Calu3 (cell line): ENCODE measurements around the gene GPR82. TPM values are rescaled to one million over a fixed set of nuclear protein-coding genes. Genes with fewer than 3 reads are reported as not detected.

Experiments
- BruUV-seq: library from RNA; stranded (reverse); fragments of 400-500 nt; replicated peaks from 2 replicates; lab custom pipeline; 2021; lab: Mats Ljungman, UMichigan
- CTCF ChIA-PET: fragments of 300-600 bp; sonication (Branson Sonifier 250); formaldehyde crosslinking; loops from one replicate; lab custom pipeline; 2022; ENCODE audit warnings: antibody characterized with exemption; lab: Charles Lee
- DNase-seq: peaks from one replicate; pipeline ENCODE4 v3.0.0; 2022
- H3K27ac Mint-ChIP-seq: one replicate; pipeline ENCODE4 v1.8.0; 2022; ENCODE audit warnings: mixed read lengths; ENCODE audit not compliant: unreplicated experiment
- H3K27me3 Mint-ChIP-seq: one replicate; pipeline ENCODE4 v1.8.0; 2022; ENCODE audit warnings: mixed read lengths; ENCODE audit not compliant: unreplicated experiment
- H3K36me3 Mint-ChIP-seq: one replicate; pipeline ENCODE4 v1.8.0; 2022; ENCODE audit warnings: mild to moderate bottlenecking, moderate library complexity, mixed read lengths; ENCODE audit not compliant: insufficient read depth, unreplicated experiment
- H3K4me1 Mint-ChIP-seq: one replicate; pipeline ENCODE4 v1.8.0; 2022; ENCODE audit warnings: mild to moderate bottlenecking, low read depth, mixed read lengths; ENCODE audit not compliant: unreplicated experiment
- H3K4me3 Mint-ChIP-seq: one replicate; pipeline ENCODE4 v1.8.0; 2022; ENCODE audit warnings: mild to moderate bottlenecking, low read depth, moderate library complexity, mixed read lengths; ENCODE audit not compliant: unreplicated experiment
- H3K9me3 Mint-ChIP-seq: one replicate; pipeline ENCODE4 v1.8.0; 2022; ENCODE audit warnings: low read depth, mixed read lengths; ENCODE audit not compliant: unreplicated experiment
- intact Hi-C: fragments of 100-400 bp; cut with micrococcal nuclease; formaldehyde crosslinking; loops from one replicate; pipeline ENCODE4 v1.10.0; 2022; ENCODE audit not compliant: unreplicated experiment
- total RNA-seq: library from RNA; stranded (reverse); gene quantifications from 2 replicates; pipeline ENCODE4 v1.2.3, GENCODE V29; 2022
- TF ChIP-seq, protein P1 (sequence below): fragments of 200-600 bp; IDR thresholded peaks from one replicate; pipeline ENCODE4 v1.8.0; 2022; ENCODE audit warnings: antibody characterized with exemption; ENCODE audit not compliant: unreplicated experiment

Gene GPR82
- total RNA-seq, 1 experiment from 2014 or later, result not detected

GRCh38 chrX:41708486-41708885, 15.5 kb upstream of the GPR82 start:
- no peak for DNase-seq
- H3K36me3 Mint-ChIP-seq, result no peaks in the 10 kb centered on the region
- no peaks in the 10 kb centered on the region for H3K27me3 Mint-ChIP-seq
- CTCF ChIA-PET, result no interaction called here
- no peaks in the 10 kb centered on the region for H3K9me3 Mint-ChIP-seq
- no peaks in the 10 kb centered on the region for H3K4me1 Mint-ChIP-seq
- TF ChIP-seq, protein P1, sequence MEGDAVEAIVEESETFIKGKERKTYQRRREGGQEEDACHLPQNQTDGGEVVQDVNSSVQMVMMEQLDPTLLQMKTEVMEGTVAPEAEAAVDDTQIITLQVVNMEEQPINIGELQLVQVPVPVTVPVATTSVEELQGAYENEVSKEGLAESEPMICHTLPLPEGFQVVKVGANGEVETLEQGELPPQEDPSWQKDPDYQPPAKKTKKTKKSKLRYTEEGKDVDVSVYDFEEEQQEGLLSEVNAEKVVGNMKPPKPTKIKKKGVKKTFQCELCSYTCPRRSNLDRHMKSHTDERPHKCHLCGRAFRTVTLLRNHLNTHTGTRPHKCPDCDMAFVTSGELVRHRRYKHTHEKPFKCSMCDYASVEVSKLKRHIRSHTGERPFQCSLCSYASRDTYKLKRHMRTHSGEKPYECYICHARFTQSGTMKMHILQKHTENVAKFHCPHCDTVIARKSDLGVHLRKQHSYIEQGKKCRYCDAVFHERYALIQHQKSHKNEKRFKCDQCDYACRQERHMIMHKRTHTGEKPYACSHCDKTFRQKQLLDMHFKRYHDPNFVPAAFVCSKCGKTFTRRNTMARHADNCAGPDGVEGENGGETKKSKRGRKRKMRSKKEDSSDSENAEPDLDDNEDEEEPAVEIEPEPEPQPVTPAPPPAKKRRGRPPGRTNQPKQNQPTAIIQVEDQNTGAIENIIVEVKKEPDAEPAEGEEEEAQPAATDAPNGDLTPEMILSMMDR, result no peak
- no peak overlapping the region for H3K27ac Mint-ChIP-seq
- no TSS peak for BruUV-seq
- intact Hi-C loops, result no loop called here
- H3K4me3 Mint-ChIP-seq, result no peak overlapping the region

DNA sequence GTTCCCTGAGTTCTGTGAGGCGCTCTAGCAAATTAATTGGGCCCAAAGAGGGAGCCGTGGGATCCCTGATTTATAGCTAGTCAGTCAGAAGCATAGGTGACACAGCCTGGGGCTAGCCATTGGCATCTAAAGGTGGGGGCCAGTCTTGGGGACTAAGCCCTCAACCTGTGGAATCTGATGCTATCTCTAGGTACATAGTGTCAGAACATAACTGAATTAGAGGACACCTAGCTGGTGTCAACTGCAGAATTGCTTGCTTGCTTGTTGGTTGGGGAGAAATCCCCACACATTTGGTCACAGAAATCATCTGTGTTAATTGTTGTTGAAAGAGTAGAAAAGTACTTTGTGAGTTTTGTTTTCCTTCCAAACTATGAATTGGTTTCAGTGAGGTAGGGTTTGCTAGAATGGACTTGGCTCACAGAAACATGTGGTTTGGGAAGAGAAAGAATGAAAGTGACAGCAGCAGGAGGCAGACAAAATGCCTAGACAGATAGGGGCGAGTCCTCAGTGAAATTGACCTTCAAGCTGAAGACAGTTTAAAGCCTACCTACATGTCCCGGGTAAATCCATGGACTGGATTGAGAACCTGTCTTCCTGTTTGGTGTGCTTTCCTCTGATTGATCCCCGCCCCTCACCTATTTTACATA, 12.8 kb upstream of the GPR82 start:
- BruUV-seq, result no TSS peak
- intact Hi-C loops, result no loop called here
- no peak overlapping the region for H3K4me3 Mint-ChIP-seq
- no peaks in the 10 kb centered on the region for H3K4me1 Mint-ChIP-seq
- no peaks in the 10 kb centered on the region for H3K9me3 Mint-ChIP-seq
- H3K27ac Mint-ChIP-seq, result no peak overlapping the region
- H3K36me3 Mint-ChIP-seq, result no peaks in the 10 kb centered on the region
- no peaks in the 10 kb centered on the region for H3K27me3 Mint-ChIP-seq
- CTCF ChIA-PET, result no interaction called here
- TF ChIP-seq, protein P1, result no peak
- no peak for DNase-seq

GRCh38 chrX:41716222-41716621, 7.8 kb upstream of the GPR82 start:
- Mint-ChIP-seq H3K4me3 (no peak overlapping the region), H3K36me3 (peaks cover 9% of the 10 kb centered on the region), H3K27me3 (no peaks in the 10 kb centered on the region), H3K9me3 (peaks cover 8% of the 10 kb centered on the region), H3K4me1 (peaks cover 16% of the 10 kb centered on the region), H3K27ac (no peak overlapping the region)
- CTCF ChIA-PET, result no interaction called here
- TF ChIP-seq, protein P1, result no peak
- no TSS peak for BruUV-seq
- intact Hi-C loops, result no loop called here
- DNase-seq, result no peak

DNA sequence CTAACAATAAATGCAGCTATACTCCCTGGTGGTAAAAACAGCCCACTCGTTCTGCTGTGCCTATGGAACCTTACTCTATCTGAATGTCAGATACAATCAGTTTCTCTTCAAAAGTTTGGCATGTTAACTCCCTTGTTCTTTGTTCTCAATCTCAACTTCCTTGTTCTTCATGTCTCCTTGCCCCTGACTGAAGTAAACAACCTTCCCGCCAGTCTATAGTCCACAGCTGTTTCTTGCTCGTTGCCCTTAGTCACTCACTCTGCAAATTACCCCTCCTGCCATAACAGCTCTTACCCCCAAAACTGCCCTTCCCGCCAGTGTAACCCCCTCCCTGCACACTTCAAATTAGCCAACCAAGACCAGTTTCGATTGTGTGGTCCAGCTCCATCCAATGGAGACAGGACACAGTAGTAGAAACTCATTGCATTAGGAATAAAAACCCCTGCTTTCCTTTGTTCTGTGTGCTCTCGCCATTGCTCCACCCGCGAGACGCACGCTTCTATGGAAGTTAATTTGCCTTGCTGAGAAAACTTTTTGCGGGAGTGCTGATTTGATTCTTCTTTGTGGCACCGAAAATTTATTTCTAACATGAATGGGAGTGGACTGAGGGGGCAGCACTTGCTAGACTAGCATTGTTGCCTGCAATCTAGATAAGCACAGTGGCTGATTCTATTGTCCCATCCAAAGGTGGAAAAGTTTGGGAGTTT, 7.1 kb upstream of the GPR82 start:
- Mint-ChIP-seq H3K27ac (peak overlapping the region; percentile 45), H3K9me3 (peaks cover 8% of the 10 kb centered on the region), H3K27me3 (no peaks in the 10 kb centered on the region), H3K36me3 (peaks cover 9% of the 10 kb centered on the region), H3K4me1 (peaks cover 23% of the 10 kb centered on the region), H3K4me3 (no peak overlapping the region)
- TF ChIP-seq, protein P1, result no peak
- intact Hi-C loops, result no loop called here
- CTCF ChIA-PET, result no interaction called here
- no TSS peak for BruUV-seq
- DNase-seq, result no peak
